ENCODE measurements around the gene HYAL3. TPM values are rescaled to one million over a fixed set of nuclear protein-coding genes. Genes with fewer than 3 reads are reported as not detected.

The HYAL3 gene
- total and polyA plus RNA-seq, 2 of the 13 experiments (the other 11 are each of a cell fraction or from before 2014, with no cell fraction given) = 5.5 to 10.4 TPM

DNA sequence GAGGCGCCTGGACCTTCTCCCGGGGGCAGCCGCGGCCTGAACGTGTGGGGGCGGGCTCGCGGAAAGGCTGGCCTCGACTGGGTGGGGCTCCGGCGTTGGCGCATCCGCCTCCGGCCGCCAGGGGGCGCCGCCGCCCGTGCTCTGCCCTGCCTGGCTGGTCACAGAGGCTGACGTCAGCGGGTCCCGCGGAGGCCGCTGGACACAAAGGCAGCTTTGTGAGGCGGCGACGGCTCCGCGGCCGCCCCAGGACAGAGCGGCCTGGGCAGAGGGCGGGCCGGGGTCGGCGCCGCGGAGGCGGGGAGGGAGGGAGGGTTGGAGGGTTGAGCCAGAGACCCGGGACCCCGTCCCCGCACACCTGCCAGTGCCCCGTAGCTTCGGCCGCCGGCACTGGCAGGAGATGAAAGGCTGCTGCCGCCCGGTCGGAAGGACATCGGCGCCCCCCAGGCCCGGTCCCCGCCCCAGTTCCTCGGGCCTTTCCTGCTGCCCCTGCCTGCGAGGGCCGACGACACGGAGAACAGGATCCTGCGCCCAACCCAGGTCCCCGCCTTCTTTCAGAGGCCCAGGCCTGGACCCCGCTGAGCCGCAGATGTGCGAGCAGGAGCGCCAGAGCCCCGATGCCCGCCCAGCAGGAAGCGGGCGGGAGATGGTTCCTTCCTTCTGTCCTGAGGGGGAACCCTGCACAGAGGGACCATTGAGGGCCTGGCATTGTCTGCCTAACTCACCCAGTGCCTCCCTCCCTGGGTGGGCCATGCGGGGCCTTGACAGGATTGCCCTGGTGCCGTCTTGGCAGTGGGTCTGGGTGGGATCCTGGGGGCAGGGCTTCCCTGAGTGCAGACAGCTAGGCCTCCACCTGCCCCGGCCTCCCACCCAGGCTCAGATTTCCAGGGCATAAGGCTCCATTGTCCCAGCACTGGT is 38.9 kb downstream of the HYAL3 start (continued):
- TF ChIP-seq, protein P1, sequence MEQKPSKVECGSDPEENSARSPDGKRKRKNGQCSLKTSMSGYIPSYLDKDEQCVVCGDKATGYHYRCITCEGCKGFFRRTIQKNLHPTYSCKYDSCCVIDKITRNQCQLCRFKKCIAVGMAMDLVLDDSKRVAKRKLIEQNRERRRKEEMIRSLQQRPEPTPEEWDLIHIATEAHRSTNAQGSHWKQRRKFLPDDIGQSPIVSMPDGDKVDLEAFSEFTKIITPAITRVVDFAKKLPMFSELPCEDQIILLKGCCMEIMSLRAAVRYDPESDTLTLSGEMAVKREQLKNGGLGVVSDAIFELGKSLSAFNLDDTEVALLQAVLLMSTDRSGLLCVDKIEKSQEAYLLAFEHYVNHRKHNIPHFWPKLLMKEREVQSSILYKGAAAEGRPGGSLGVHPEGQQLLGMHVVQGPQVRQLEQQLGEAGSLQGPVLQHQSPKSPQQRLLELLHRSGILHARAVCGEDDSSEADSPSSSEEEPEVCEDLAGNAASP (CRISPR knock-in tag; IDR thresholded peaks at IDR 0.05; ENCODE audit: borderline replicate concordance) = no peak; the same call in none of the 2 replicates
- TF ChIP-seq U2AF2 (IDR thresholded peaks at IDR 0.05; ENCODE audit: low read depth, low read length) = no peak
- TF ChIP-seq, protein P2, sequence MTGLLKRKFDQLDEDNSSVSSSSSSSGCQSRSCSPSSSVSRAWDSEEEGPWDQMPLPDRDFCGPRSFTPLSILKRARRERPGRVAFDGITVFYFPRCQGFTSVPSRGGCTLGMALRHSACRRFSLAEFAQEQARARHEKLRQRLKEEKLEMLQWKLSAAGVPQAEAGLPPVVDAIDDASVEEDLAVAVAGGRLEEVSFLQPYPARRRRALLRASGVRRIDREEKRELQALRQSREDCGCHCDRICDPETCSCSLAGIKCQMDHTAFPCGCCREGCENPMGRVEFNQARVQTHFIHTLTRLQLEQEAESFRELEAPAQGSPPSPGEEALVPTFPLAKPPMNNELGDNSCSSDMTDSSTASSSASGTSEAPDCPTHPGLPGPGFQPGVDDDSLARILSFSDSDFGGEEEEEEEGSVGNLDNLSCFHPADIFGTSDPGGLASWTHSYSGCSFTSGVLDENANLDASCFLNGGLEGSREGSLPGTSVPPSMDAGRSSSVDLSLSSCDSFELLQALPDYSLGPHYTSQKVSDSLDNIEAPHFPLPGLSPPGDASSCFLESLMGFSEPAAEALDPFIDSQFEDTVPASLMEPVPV (CRISPR knock-in tag; IDR thresholded peaks at IDR 0.05) = peak; percentile 61
- TF ChIP-seq, protein P3, sequence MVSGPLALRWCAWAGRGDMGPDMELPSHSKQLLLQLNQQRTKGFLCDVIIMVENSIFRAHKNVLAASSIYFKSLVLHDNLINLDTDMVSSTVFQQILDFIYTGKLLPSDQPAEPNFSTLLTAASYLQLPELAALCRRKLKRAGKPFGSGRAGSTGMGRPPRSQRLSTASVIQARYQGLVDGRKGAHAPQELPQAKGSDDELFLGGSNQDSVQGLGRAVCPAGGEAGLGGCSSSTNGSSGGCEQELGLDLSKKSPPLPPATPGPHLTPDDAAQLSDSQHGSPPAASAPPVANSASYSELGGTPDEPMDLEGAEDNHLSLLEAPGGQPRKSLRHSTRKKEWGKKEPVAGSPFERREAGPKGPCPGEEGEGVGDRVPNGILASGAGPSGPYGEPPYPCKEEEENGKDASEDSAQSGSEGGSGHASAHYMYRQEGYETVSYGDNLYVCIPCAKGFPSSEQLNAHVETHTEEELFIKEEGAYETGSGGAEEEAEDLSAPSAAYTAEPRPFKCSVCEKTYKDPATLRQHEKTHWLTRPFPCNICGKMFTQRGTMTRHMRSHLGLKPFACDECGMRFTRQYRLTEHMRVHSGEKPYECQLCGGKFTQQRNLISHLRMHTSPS (CRISPR knock-in tag; IDR thresholded peaks at IDR 0.05; ENCODE audit: low read depth) = peak; percentile 92
- TF ChIP-seq EED (CRISPR knock-in tag; IDR thresholded peaks at IDR 0.05) = peak; percentile 52; the same call in 1 of the 2 replicates
- no peak for TF ChIP-seq MATR3 (CRISPR knock-in tag; IDR thresholded peaks at IDR 0.05)
- TF ChIP-seq, protein P4, sequence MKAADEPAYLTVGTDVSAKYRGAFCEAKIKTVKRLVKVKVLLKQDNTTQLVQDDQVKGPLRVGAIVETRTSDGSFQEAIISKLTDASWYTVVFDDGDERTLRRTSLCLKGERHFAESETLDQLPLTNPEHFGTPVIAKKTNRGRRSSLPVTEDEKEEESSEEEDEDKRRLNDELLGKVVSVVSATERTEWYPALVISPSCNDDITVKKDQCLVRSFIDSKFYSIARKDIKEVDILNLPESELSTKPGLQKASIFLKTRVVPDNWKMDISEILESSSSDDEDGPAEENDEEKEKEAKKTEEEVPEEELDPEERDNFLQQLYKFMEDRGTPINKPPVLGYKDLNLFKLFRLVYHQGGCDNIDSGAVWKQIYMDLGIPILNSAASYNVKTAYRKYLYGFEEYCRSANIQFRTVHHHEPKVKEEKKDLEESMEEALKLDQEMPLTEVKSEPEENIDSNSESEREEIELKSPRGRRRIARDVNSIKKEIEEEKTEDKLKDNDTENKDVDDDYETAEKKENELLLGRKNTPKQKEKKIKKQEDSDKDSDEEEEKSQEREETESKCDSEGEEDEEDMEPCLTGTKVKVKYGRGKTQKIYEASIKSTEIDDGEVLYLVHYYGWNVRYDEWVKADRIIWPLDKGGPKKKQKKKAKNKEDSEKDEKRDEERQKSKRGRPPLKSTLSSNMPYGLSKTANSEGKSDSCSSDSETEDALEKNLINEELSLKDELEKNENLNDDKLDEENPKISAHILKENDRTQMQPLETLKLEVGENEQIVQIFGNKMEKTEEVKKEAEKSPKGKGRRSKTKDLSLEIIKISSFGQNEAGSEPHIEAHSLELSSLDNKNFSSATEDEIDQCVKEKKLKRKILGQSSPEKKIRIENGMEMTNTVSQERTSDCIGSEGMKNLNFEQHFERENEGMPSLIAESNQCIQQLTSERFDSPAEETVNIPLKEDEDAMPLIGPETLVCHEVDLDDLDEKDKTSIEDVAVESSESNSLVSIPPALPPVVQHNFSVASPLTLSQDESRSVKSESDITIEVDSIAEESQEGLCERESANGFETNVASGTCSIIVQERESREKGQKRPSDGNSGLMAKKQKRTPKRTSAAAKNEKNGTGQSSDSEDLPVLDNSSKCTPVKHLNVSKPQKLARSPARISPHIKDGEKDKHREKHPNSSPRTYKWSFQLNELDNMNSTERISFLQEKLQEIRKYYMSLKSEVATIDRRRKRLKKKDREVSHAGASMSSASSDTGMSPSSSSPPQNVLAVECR (CRISPR knock-in tag; IDR thresholded peaks at IDR 0.05; ENCODE audit: borderline replicate concordance) = peak; percentile 65; the same call in 1 of the 2 replicates
- TF ChIP-seq RFXAP (CRISPR knock-in tag; IDR thresholded peaks at IDR 0.05; ENCODE audit: borderline replicate concordance) = peak; percentile 80
- TF ChIP-seq, protein P5, sequence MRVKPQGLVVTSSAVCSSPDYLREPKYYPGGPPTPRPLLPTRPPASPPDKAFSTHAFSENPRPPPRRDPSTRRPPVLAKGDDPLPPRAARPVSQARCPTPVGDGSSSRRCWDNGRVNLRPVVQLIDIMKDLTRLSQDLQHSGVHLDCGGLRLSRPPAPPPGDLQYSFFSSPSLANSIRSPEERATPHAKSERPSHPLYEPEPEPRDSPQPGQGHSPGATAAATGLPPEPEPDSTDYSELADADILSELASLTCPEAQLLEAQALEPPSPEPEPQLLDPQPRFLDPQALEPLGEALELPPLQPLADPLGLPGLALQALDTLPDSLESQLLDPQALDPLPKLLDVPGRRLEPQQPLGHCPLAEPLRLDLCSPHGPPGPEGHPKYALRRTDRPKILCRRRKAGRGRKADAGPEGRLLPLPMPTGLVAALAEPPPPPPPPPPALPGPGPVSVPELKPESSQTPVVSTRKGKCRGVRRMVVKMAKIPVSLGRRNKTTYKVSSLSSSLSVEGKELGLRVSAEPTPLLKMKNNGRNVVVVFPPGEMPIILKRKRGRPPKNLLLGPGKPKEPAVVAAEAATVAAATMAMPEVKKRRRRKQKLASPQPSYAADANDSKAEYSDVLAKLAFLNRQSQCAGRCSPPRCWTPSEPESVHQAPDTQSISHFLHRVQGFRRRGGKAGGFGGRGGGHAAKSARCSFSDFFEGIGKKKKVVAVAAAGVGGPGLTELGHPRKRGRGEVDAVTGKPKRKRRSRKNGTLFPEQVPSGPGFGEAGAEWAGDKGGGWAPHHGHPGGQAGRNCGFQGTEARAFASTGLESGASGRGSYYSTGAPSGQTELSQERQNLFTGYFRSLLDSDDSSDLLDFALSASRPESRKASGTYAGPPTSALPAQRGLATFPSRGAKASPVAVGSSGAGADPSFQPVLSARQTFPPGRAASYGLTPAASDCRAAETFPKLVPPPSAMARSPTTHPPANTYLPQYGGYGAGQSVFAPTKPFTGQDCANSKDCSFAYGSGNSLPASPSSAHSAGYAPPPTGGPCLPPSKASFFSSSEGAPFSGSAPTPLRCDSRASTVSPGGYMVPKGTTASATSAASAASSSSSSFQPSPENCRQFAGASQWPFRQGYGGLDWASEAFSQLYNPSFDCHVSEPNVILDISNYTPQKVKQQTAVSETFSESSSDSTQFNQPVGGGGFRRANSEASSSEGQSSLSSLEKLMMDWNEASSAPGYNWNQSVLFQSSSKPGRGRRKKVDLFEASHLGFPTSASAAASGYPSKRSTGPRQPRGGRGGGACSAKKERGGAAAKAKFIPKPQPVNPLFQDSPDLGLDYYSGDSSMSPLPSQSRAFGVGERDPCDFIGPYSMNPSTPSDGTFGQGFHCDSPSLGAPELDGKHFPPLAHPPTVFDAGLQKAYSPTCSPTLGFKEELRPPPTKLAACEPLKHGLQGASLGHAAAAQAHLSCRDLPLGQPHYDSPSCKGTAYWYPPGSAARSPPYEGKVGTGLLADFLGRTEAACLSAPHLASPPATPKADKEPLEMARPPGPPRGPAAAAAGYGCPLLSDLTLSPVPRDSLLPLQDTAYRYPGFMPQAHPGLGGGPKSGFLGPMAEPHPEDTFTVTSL (CRISPR knock-in tag; IDR thresholded peaks at IDR 0.05; ENCODE audit: borderline replicate concordance) = no peak
- TF ChIP-seq ZNF7 (CRISPR knock-in tag; IDR thresholded peaks at IDR 0.05) = no peak
- no peak for TF ChIP-seq MTA3 (CRISPR knock-in tag; IDR thresholded peaks at IDR 0.05)
- 0 out of 2 replicates have a peak, but pooled peaks have one; percentile 7 for TF ChIP-seq FOXM1 (CRISPR knock-in tag; IDR thresholded peaks at IDR 0.05)
